GM20431 (cell line): Measurements from ENCODE around the gene OR5D14.

Source experiments
- in situ Hi-C: fragments of 300-500 bp; cut with MseI, MboI; formaldehyde crosslinking; loops from one replicate; pipeline ENCODE4 v1.15.0; 2020; ENCODE audit warnings: low sequenced_read_pairs; ENCODE audit not compliant: unreplicated experiment

The OR5D14 gene

DNA sequence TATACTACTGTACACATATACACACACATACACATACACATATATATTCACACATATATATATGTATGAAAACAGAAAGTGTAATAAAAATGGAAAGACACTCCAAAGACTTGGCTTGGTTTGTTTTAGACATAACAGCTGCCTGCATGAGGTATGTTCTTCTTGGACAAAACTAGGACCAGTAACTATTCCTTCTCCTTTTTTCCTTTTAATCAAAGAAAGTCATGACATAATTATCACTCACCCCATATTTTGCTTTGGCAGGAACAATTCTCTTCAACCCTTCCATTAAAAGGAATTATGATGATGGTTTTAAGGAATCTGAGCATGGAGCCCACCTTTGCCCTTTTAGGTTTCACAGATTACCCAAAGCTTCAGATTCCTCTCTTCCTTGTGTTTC, at the start of gene OR5D14:
Gene OR5D14 (plus strand): TSS at position 301 of the 400 bp plus-strand sequence. CDS start 0 bp downstream, at position 301.
- in situ Hi-C loops, result no loop called here

DNA sequence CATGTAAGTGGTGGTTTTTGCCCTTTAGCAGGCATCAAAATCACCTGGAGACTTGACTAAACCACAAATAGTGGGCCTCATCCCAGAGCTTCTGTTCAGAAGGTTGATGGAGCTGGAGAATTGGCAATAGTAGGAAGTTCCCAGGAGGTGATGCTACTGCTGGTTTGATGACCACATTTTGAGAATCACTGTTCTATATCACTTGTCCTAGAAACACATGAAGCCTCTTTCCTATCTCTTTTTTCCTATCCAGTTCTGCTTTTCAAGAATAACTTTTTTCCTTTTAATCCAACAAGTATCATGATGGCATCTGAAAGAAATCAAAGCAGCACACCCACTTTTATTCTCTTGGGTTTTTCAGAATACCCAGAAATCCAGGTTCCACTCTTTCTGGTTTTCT, 22.2 kb upstream of the OR5D14 start, which contains the start of gene OR5D13:
Gene OR5D13 (plus strand): TSS at position 301 of the 400 bp plus-strand sequence. CDS start 0 bp downstream, at position 301.
- in situ Hi-C loops, result no loop called here

DNA sequence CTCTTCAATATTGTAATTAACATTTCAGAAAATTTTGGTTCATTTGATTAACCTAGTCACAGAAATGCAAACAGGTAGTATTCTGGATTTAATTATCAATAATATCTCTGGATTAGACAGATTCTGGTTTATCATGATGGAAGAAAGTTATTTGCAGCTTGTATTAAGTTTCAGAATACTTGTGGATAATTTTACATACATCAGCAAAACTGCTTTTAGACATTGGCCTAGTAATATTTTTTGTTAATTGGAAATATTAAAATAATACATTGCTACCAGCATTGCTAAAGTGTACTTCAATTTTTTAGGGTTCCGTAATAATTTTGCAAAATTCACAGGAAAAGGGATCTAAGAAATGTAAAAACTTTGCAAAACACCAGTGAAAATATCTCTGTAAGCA, 3.8 kb upstream of the OR5D14 start:
- in situ Hi-C loops, result no loop called here

DNA sequence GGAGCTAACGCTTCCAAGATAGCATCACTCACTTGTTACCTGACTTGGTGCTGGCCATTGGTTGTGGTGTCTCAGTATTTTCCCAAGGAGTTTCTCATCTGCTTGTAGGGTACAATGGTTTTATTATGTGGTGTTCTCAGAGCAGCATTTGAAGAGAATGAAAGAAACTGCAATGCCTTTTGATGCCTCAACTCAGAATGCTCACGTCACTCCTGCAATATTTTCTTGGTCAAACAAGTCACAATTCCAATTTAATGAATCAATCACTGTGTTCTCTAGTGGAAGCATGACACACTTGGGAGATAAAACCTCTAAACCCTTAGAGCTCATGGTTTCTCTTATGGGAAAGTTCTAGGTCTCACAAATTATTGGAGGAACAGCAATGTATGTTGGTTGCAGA, 2.0 kb upstream of the OR5D14 start:
- in situ Hi-C loops, result no loop called here

DNA sequence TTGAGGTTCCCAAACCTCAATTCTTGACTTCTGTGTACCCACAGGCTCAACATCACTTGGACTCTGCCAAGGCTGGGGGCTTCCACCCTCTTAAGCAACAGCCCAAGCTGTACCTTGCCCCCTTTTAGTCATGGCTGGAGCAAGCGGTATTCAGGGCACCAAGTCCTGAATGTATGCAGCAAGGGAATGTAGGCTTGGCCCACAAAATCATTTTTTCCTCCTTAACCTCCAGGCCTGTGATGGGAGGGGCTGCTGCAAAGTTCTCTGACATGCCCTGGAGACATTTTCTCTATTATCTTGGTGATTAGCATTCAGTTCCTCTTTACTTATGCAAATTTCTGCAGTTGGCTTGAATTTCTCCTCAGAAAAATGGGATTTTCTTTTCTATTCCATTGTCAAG, 10.9 kb downstream of the OR5D14 start:
- in situ Hi-C loops, result no loop called here

DNA sequence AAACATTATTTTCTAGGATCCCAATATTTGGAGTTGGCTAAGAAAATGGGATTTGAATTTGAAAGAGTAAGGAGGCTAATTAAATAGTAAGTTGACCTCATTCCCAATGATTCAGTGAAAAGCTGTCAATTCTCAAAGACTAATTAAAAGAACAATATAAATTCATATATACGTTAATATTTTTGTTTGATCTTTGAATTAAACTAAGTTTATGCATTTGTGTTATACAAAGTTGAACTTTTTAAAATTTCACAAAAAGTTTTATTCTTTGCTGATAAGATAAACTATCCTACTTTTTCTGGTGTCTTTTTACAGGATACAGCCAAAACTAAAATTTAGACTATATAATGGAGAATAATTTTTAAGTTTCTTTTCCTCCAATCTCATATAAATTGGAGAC, 15.7 kb downstream of the OR5D14 start, which contains the start of gene OR5L1:
Gene OR5L1 (plus strand): TSS at position 301 of the 400 bp plus-strand sequence. CDS start 100 bp downstream, outside the sequence.
- in situ Hi-C loops, result no loop called here

DNA sequence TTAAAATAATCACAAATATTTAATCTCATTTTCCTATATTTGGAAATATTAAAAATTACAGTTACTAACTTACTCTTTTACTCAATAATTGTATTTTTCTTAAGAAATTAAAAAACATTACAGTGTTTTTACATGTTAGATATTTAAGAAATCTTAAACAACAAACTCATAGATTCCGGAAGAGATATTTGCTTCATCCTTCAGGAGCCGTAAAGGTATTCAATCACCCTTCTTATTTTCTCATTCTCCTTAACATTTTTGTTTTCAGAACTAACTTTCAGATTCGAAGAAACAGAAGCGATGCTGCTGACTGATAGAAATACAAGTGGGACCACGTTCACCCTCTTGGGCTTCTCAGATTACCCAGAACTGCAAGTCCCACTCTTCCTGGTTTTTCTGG, 24.0 kb downstream of the OR5D14 start, which contains the start of gene OR5D18:
Gene OR5D18 (plus strand): TSS at position 301 of the 400 bp plus-strand sequence. CDS start 0 bp downstream, at position 301.
- in situ Hi-C loops, result no loop called here

DNA sequence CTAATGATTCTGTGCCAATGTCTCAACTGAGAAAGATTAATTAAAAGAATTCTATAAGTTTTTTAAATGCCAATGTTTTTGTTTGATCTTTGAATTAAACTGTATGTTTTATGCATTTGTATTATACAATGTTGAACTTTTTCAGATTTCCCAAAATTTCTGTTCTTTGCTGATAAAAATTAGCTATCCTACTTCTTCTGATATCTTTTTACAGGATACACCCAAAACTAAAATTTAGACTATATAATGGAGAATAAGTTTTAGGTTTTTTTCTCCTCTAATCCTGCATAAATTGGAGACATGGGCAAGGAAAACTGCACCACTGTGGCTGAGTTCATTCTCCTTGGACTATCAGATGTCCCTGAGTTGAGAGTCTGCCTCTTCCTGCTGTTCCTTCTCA, 31.6 kb downstream of the OR5D14 start, which contains the start of gene OR5L2:
Gene OR5L2 (plus strand): TSS at position 301 of the 400 bp plus-strand sequence. CDS start 0 bp downstream, at position 301.
- in situ Hi-C loops, result no loop called here

DNA sequence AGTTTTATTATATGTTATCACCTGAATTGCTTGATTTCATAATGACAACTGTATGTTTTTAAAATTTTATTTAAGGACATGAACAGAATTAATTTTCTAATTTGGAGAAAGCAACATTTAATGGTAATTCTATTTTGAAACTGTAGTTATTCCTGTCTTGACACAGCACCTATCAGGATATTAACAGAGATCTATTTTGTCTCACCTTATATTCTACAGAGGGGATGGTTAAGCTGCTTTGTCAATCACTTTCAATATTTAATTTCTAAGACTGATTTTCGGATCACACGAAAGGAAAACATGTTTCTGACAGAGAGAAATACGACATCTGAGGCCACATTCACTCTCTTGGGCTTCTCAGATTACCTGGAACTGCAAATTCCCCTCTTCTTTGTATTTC, 43.1 kb downstream of the OR5D14 start, which contains the start of gene OR5D16:
Gene OR5D16 (plus strand): TSS at position 301 of the 400 bp plus-strand sequence. CDS start 0 bp downstream, at position 301.
- in situ Hi-C loops, result no loop called here
